Medulla oblongata (tissue), 1 donor: ENCODE data around the gene AFAP1L1.

Experiments used
- DNase-seq: peaks from one replicate; pipeline ENCODE4 v3.0.0-alpha.2; 2015; ENCODE audit errors: extremely low spot score

Gene AFAP1L1

GRCh38 chr5:149284501-149284900 is 12.8 kb downstream of the AFAP1L1 start:
- DNase-seq = no peak

DNA sequence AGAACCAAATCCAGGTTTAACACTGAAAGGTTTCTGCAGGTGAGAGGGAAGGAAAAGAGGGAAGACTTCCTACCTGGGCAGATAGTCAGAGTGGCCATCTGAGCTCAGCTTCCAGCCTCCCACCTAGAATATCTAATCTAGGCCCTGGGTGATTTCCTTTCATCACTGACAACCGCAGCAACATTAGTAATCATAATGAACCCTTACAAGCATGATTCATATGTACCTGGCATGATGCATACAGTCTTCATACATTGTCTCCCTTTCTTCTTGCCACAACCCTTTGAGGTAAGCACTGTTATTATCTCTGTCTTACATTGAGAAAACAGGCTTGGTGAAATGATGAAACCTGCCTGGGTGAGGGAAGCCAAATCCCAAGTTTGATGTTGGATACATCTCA is 13.5 kb downstream of the AFAP1L1 start:
- DNase-seq = no peak

- DNase-seq = no peak
These were observed 16.8 kb downstream of the AFAP1L1 start for GRCh38 chr5:149288436-149288835.

GRCh38 chr5:149289301-149289700 is 17.6 kb downstream of the AFAP1L1 start:
- no peak for DNase-seq

- no peak for DNase-seq
These were observed 23.5 kb downstream of the AFAP1L1 start for GRCh38 chr5:149294872-149295829.

DNA sequence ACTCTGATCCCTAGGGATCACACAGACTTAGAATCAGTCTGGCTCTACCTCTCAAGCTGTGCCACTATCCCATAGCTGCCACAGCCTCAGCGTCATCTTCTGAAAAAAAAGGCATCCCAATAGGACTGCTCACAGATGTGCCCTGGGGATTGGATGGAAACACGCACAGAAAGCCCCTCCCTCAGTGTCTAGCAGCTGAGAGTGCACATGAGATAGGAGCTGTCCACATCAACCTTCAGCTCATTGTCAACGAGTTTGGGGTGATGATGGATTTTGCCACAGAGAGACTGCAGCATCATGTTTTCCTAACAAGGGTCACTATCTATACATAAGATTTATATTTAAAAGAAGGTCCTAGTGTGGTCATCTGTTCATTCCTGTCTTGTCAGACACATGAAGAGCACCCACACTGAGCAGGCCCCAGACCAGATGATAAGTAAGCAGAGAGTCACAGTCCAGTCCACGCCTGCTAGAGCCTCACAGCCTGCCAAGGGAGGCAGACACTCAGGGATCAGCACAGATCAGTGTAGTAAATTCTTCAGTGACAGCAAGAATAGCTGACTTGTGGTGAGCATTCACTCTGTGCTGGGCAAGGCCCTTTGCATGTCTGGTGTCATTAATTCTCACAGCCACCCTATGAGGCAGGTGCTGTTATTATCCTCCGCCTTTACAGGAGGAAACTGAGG is 25.8 kb downstream of the AFAP1L1 start:
- no peak for DNase-seq

- DNase-seq = no peak
These were observed 26.5 kb downstream of the AFAP1L1 start for GRCh38 chr5:149298163-149298562.

GRCh38 chr5:149298842-149299404 is 27.3 kb downstream of the AFAP1L1 start:
- DNase-seq = no peak

DNA sequence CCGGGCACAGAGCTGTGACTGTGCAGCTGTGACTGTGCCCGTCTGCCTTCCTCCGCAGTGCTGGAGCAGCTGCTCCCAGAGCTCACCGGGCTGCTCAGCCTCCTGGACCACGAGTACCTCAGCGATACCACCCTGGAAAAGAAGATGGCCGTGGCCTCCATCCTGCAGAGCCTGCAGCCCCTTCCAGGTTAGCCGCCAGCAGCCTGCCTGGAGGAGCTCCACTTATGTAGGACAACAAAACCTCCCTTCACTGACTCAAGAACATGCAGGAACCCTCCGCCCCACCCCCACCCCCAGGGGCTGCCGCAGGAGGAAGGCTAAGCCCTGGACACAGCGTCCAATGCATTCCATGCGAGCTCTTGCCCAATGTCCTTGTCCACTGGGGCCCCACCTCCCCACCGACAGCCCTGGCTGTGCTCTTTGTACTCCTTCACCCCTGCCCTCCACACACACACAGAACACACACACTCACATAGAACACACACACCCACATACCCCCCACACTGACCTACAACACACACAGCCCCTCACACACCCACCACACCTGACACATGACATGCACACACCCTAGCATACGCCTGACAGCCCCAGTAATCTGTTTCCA is 27.9 kb downstream of the AFAP1L1 start:
- no peak for DNase-seq

DNA sequence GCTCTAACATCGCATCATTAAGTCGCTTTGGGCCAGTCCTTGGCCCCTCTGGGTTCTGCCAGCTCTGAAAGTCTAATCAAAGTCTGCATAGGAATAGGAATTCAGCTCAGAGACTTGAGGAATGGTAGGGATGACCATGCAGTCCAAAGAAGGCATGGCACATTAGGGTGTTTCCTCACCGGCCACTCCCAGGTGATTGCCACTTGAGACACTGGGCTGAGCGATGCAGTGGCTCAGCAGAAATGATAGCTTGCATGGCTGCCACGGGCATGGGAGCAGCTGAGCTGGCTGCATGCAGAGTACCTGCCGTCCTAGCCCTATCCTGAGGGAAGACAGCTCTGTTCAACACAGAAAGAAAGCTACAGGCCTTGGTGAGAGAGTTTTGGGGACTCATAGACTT is 28.8 kb downstream of the AFAP1L1 start:
- no peak for DNase-seq

GRCh38 chr5:149301049-149301743 is 29.5 kb downstream of the AFAP1L1 start:
- no peak for DNase-seq

GRCh38 chr5:149301744-149302380 is 30.2 kb downstream of the AFAP1L1 start:
- no peak for DNase-seq

- DNase-seq = no peak
These were observed 31.0 kb downstream of the AFAP1L1 start for GRCh38 chr5:149302641-149303040.

- no peak for DNase-seq
These were observed 31.6 kb downstream of the AFAP1L1 start for GRCh38 chr5:149303210-149303609.

- DNase-seq = no peak
These were observed 32.8 kb downstream of the AFAP1L1 start for GRCh38 chr5:149304195-149305078.

- no peak for DNase-seq
These were observed 37.7 kb downstream of the AFAP1L1 start for GRCh38 chr5:149309354-149309753.

DNA sequence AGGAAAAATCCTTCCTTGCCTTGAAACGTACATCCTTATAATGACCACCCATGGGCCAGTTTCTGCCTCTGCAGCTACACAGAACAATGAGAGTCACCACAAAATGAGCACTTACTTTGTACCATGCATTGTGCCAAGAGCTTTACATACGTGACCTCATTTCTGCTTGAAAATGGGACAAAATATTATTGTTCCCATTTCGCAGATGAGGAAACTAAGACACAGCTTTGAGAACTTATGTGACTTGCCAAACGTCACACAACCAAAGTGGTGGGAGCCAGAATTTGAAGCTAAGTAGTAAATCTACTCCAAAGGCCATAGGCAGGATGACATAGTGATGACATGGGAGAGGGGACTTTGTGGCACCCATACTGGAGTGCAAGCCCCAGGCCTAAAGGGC is 38.8 kb downstream of the AFAP1L1 start:
- DNase-seq = no peak

DNA sequence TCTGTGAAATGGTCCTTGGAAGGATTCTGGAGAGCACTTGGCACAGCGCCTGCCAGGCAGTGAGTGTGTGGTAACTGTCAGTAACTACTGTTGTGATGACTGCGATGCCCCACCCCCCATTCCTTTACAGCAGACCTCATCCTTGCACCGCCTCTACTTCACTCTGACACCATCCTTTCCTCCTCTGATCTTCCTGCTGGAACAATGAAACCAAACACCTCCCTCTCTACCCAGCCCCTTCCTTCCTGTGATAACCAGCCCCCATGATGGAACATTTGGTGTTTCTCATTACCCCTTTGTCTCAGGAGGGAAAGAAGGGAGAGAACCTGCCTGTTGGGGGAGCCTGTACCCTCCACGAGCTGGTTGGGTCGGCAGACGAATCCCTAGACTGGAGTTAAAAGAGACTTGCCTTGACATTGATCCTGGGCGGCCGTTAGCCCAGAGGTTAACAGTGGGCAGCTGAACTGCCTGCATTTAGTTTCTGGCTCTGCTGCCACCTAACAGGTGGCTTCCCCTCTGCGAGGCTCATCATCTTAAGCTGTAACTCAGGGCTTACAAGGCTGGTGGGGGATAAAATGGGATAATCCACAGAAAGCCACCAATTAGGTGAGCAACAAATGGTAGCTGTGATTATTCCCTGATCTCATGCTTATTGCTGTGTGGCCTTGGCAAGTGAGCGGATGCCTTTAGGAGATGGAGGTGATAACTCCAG is 39.4 kb downstream of the AFAP1L1 start:
- no peak for DNase-seq

DNA sequence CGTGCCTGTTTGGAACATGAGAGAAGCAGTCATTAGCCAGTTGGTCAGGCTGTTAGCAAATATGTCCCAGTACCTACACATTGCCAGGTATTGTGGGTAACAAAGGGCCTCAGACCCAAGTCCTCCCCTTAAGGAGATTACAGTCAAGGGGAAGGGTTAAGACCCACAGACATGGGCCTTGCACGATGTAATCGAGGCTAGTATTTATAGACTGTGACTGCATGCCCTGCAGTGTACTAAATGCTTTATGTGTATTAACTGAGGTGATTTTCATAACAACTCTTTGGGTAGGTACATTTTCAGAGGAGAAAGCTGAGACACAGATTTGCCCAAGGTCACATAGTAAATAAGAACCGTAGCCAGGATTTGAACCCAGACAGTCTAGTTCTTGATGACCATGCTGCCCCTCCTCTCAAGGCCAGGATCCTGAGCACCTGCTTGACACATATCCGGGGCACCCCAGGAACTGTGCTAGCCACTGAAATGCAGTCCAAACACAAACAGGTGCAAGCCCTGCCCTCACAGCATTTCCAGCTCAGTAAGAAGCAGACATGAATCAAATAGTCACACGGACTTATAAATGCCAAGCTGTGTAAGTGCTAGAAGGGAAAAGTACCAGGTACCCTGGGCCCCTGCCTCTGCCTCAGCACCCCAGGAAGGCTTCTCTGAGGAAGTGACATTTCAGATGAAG is 41.6 kb downstream of the AFAP1L1 start:
- DNase-seq = no peak
